22Rv1 (cell line): Measurements from ENCODE around the gene KIAA2012.

Source experiments
- CTCF ChIP-seq: fragments of 450-650 bp; IDR thresholded peaks from 2 replicates; pipeline ENCODE4 v1.5.1; 2017; ENCODE audit warnings: mild to moderate bottlenecking
- ZFX ChIP-seq: fragments of 450-650 bp; IDR thresholded peaks from 2 replicates; pipeline ENCODE4 v1.6.1; 2017; ENCODE audit warnings: antibody characterized with exemption, borderline replicate concordance

- TF ChIP-seq CTCF (no peak), ZFX (no peak)
Observed at GRCh38 chr2:202079310-202079709, 6.3 kb downstream of the KIAA2012 start.
